GM19463 (cell line): ENCODE measurements around the gene ZNF500.
"Not testable (repeated sequence)": the region's sequence is repeated elsewhere in the genome, so short reads cannot be mapped to it uniquely, and the experiment has no call there.

Source experiments
- ATAC-seq: cut with Tn5 transposase; IDR thresholded peaks from one replicate; pipeline ENCODE4 v1.9.1; 2021; ENCODE audit warnings: mild to moderate bottlenecking, moderate library complexity; ENCODE audit not compliant: unreplicated experiment

The ZNF500 gene

DNA sequence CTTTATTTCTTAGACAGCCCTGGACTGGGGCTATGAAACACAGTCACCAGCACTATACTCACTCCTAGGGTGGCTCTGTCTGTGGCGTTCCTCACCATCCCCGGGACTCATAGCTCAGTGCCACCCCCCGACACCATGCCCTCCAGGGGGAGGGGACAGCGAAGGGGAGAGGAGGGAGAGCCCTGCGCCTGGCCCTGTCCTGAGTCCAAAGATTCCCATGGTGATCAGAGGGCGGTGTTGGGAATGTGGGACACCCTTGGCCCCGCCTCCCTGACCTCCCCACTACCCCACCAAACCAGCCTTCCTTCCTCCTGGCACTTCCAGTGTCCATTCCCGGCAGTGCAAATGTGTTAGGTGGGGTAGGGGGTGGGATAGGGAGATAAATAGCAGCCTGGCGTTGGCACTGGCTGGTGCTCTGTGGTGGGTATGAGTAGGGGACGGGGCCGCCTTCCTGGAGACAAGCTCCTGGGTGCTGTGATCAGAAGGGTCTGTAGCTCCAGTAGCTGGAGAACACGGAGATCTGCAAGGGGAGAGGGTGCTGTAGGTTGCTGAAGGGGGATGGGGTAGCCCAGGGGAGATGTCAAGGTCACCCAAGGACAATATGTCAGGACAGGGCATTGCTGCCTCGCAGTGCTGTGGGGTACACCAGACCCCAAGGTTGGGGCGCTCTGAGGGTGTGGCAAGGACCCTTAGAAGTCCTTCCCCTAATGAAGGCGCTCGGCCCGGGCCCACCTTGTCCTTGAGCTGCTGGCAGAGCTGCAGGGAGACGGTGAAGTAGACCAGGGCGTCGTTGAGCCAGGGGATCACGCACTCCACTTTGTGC is 30.2 kb upstream of the ZNF500 start:
- no peak for ATAC-seq

DNA sequence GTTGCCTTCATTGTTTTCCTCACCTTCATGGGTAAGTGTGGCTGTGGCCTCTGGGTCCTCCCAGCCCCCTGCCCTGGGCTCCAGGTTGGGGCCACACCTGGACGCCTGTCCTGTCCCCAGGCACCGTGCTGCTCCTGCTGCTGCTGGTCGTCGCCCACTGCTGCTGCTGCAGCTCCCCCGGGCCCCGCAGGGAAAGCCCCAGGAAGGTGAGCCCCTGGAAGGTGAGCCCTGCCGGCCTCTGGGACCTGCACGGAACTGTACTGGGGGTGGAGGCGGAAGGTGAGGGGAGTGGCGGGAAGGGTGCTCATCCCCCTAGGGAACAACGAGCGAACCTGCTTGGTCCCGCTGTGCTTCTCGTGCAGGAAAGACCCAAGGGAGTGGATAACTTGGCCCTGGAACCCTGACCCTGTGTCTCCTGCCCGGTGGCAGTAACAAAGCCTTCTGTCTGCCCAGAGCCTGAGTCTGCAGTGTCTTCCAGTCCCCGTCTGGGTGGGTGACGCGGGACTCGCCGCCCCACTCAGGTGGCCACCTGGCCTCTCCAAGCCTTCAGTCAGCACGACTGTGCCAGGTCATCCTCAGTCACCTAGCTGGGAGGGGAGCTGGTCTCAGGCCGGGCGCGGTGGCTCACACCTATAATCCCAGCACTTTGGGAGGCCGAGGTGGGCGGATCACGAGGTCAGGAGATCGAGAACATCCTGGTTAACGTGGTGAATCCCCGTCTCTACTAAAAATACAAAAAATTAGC is 29.0 kb upstream of the ZNF500 start:
- no peak for ATAC-seq

DNA sequence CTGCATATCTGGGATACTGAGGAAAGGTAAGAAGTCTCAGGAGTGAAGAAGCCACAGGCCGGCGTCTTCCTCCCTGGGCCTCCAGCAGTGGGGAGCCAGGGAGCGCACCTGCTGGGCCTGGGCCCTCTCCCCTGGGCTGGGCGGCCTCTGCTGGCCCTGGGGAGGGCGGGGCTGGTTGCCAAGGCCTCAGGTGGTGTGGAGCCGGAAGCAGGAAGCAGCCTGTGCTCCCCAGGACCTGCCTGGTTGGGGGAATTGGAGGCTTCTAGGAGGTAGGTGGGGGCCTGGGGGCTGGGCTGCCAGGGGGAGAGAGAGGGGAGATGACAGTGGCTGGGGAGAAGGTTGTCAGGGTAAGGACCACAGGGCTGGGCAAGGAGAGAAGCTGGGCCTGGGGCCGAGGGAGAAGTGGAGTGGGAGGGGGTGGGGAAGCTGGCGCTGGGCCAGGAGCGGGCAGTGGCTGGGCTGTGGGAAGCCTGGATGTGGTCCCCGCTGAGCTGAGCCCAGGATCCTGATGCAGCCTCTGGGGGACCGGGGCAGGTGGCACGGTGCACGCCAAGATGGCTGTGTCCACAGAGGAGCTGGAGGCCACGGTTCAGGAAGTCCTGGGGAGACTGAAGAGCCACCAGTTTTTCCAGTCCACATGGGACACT is 28.3 kb upstream of the ZNF500 start, which contains the start of gene SMIM22:
Gene SMIM22 (plus strand): TSS at position 189 of the 647 bp plus-strand sequence. CDS start 366 bp downstream, at position 555.
- no peak for ATAC-seq

DNA sequence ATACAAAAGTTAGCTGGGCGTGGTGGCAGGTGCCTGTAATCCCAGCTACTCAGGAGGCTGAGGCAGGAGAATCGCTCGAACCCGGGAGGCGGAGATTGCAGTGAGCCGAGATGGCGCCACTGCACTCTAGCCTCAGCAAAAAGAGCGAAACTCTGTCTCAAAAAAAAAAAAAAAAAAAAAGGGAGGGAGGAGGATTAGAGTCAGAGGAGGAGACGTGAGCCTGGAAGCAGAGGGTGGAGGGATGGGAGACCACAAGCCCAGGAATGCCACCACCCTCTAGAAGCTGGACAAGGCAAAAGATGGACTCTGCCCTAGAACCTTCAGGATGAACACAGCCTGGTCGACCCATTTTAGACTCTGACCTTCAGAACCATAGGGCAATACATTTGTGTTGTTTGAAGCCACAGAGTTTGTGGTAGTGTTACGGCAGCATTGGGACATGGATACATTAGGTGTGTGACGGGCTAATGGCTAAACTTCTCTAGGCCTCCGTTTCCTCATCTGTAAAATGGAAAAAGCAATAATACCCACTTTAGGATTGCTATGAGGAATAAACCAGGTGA is 26.1 kb upstream of the ZNF500 start:
- ATAC-seq, result no peak

DNA sequence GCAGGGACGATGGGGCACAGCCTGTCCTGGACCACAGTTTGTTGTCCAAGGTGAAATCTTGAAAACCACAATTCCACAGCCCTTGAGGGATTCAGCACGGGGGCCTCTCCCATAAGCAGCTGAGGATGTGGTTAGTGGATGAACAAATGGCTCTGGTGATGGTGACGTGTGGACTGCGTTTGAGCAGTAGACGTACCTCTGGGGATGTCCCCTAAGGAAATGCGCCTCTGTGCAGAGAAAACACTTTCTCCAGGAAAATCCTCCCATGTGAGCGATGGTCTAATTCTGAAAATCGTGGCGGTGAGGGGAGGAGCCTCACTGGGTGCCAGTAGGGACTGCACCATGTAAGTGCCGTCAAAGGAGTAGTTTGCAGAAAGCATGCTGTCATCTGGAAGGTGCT is 23.9 kb upstream of the ZNF500 start:
- no peak for ATAC-seq

DNA sequence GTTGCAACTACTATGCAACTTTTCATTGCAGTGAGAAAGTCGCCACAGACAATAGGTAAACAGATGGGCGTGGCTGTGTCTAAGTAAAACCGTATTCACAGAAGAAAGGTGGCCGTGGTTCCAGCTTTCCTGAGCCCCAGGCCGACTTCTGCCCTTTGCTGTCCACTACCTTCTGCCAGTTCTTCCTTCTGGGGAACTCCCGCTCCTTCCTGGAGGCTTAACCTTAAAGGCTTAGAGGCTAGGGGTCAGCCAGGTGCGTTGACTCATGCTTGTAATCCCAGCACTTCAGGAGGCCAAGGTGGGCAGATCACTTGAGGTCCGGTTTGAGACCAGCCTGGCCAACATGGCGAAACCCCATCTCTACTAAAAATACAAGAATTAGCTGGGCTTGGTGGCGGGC is 23.3 kb upstream of the ZNF500 start:
- no peak for ATAC-seq

DNA sequence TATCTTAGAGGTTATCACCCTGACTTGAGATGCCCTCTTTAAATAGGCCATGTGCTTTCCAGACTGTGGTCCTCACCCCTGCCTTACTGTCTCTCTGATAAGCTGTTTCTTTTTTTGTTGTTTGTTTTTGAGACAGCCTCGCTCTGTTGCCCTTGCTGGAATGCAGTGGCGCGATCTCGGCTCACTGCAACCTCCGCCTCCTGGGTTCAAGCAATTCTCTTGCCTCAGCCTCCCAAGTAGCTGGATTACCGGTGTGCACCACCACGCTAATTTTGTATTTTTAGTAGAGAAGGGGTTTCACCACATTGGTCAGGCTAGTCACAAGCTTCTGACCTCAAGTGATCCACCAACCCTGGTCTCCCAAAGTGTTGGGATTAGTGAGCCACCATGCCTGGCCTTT is 21.9 kb upstream of the ZNF500 start:
- no peak for ATAC-seq

DNA sequence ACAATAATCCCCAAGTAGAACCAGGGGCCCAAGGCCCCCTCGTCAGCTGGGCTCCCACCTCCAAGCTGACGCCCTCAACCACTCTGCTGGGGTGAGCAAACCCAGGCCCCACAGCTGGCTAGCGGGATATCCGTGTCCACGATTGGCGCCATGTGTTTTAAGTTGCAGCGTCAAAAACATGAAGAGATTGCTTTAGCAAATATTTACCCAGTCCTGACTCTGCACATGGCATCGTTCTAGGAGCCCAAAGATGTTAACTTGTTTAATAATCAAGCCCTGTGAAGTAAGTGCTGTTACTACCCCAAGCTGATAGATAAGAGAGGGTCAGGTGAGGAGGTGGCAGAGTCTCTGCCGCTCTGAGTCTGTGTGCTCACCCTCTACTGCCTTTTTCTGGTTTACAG is 21.5 kb upstream of the ZNF500 start:
- no peak for ATAC-seq

DNA sequence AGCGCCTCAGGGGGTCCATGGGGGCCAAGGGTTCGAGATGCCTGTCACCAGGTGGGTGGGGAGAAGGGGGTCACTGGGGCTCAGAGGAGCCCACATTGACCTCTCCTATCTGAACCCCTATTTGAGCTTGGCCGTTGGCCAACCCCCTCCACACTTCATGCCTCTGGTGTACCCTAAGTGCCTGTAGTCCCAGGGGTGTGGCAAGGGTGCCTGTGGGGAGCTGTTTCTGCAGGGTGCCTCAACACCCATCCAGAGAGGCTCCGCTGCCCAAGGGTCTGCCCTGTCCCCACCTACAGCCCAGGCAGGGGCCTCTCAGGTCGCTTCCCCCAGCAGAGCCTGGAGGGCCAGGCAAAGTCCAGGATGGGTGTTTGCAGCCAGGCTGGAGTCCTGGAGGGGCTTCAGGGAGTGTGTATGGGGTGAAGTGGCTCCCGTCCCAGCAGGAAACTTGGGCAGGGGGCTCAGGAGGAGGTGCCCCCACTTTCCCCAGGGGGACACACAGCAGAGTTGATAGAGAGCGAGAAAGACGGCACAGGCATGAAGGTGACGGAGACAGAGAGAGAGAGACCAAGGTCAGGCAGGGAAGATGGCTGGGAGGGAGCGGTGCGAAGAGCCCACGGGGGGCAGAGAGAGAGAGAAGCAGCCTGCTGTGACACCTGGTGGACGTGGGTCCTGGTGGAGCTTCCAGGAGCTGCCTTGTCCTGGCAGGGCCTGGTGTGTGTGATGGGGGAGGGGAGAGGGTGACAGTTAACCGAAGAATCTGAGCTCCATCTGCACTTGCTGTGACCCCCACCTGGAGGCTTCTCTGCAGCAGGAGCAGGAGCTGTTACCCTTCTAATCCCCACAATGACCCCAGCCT is 20.9 kb upstream of the ZNF500 start, which contains the start of gene SEPTIN12:
Gene SEPTIN12 (minus strand): TSS at position 719 of the 856 bp plus-strand sequence. CDS start 700 bp downstream, at position 19.
- ATAC-seq, result no peak

DNA sequence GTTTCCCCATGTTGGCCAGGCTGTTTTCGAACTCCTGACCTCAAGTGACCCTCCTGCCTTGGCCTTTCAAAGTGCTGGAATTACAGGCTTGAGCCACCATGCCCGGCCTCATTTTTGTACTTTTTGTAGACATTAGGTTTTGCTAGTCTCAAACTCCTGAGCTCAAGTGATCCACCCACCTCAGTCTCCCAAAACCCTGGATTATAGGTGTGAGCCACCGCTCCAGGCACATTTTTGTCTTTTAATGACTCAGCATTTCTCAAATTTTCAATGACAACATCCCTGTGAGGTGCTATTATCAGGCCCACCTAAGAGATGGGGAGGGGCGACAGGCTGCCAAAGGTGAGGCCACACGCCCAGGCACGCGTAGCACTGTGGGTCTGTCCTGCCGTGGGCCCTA is 20.1 kb upstream of the ZNF500 start:
- no peak for ATAC-seq

DNA sequence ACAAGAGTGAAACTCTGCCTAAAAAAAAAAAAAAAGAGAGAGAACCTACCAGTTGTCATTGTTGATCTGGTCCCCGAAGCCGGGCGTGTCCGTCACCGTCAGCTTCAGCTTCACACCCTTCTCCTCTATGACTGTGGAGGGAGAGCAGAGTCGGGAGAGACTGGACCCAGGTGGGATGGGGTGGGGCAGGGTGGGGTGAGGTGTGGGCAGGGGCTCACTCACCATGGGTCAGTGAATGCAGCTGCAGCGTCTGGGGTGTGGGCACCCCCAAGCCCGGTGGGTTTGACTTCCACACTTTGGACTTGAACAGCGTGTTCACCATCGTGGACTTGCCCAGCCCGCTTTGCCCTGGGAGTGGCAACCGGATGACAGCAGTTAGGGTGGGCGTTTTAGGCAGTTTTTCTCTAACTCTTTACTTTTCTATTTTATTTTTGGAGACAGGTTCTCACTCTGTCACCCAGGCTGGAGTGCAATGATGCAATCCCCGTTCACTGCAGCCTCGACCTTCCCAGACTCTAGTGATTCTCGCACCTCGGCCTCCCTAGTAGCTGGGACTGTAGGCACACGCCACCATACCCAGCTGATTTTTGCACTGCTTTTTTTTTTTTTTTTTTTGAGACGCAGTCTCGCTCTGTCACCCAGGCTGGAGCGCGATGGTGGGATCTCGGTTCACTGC is 18.9 kb upstream of the ZNF500 start:
- ATAC-seq, result no peak

DNA sequence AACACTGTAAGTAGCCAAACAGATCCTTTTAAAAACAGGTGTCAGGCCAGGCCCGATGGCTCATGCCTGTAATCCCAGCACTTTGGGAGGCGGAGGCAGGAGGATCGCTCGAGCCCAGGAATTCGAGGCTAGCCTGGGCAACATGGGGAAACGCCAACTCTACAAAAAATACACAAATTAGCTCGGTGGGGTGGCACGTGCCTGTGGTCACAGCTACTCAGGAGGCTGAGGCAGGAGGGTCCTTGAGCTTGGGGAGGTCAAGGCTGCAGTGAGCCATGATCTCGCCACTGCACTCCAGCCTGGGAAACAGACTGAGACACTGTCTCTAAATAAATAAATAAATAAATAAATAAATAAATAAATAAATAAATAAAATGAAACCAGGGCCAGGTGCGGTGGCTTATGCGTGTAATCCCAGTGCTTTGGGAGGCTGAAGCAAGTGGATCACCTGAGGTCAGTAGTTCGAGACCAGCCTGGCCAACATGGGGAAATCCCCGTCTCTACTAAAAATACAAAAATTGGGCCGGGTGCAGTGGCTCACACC is 17.6 kb upstream of the ZNF500 start:
- not testable (repeated sequence) for ATAC-seq

DNA sequence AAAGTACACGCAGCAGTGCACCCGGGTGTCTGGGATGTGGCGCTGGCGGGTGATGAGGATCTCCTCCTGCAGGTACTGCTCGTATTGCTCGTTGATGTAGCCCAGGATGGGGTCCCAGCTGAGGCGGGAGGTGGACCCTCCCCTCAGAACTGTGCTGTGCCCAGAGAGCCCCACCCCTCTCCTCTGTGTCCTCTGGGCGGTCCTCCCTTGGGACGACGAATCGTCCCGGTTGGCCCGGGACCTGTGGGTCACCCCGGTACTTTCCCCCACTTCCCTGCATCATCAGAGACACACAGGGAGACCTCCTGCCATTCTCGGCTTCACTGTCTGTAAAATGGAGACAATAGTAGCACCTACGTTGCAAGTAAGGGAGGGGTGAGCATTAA is 17.0 kb upstream of the ZNF500 start:
- ATAC-seq, result no peak

DNA sequence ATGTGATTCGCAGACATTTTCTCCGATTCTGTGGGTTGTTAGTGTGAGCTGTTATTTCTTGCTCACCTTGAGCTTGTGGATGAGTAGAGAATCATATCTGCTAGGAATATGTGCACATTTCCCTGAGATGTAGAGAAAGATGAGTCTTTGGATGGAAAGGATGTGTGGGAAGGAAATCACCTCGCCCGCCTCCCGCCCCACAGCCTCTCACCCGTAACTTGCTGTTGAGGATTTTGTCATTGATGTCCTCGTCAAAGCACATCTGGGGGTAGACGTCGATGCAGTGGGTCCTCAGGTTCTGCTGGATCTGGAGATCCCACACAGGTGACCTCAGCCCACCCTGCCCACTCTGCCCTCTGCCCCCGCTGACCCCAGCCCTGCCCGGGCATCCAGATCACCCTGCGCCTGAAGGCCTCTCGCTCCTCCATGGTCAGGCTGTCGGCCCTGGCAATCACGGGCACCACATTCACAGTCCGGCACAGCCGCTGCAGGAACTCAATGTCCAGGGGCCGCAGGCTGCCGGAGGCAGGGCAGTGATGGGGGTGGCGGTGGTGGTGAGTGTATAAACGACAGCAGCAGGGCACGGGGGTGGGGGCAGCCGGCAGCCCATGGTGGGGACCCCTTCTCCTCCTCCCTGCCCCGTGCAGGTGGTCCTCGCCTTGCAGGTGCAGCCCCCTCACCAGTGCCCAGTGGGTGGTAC is 16.4 kb upstream of the ZNF500 start:
- ATAC-seq, result no peak

DNA sequence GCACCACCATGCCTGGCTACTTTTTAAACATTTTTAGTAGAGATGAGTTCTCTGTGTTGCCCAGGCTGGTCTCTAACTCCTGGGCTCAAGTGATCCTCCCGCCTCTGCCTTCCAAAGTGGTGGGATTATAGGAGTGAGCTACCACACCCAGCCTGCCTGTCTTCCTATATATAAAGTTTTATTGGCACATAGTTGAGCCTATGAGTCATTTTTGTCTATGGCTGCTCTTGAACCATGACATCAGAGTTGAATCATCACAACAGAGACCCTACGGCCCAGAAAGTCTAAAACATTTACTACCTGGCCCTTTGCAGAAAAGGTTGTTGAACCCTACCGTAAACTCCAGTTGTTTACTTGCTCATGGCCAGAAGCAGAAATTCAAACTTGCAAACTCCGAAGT is 13.3 kb upstream of the ZNF500 start:
- ATAC-seq, result no peak

DNA sequence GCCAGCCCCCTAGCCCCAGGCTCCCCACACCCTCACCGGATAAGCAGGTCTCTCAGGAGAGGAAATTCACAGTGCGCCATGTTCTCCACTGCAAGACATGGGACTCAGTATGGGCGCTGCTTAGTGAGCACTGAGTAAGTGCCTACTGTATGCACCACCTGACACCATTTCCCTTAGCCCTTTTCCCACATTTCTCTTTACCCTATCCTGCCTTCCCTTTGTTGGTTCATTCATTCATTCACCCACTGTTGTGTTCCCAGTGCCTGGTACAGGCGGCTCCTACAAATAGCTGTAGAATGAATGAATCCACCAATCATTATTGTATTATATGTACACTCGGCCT is 11.1 kb upstream of the ZNF500 start:
- no peak for ATAC-seq

DNA sequence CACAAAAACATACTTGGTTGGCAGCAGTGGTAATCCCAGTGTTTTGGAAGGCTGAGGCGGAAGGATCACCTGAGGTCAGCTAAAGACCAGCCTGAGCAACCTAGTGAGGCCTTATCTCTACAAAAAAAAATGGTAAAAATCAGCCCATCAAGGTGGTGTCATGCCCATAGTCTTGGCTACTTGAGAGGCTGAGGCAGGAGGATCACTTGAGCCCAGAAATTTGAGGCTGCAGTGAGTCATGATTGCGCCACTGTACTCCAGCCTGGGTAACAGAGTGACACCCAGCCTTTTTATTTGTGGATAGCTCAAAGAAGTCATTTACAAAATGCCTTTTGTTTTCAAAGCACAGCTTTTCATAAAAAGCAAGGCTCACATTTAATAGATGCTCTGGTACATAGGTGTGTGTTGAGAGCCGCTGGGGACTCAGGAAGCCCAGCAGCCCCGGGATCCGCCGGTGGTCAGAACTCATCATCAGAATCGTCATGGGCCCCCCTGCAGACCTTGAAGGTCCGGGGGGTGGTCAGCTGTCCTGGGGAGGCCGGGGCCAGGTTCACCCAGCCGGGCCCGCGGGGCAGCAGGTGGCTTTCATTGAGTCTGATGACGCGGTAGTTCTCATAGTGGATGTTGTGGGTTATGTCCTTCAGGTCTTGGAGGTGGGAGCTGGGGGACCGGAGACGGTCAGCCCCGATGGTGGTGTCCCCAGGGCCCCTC is 10.5 kb upstream of the ZNF500 start:
- no peak for ATAC-seq

DNA sequence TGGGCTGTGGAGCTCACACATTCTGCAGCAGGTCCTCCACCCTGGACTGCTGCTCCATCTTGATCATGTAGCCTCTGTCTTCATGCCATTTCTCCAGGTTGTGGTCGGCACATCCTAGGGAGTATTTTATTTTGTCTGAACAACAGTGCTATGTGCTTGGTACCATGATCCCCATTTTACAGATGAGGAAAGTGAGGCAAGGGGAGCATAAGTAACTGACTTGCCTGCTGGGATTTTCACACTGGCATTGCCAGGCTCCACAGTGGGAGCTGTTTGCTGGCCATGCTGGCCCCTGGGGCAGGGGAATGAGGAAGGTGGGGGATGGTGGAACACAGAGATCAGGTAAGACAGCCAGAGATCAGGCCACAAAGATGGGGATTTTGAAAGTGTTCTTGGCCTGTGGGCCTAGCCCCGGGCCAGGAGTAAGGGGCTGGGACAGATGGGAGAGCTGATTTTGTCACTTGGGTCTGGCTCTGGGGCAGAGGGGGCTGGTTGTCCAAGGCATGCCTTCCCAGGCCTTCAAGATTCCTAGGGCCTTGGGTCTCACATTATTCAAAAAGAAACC is 9.3 kb upstream of the ZNF500 start:
- no peak for ATAC-seq
